ENCODE results near the gene MAPT. TPM values are rescaled to one million over a fixed set of nuclear protein-coding genes. Genes with fewer than 3 reads are reported as not detected.

Gene MAPT
- total RNA-seq, 1 experiment from 2014 or later, result 3.6 TPM

- no peaks in the 10 kb centered on the region for H3K9me2 ChIP-seq (replicated peaks; ENCODE audit: low read length)
- no peak overlapping the region for H2AFZ ChIP-seq (ENCODE audit: low read length)
- TF ChIP-seq EZH2phosphoT487 (IDR thresholded peaks at IDR 0.05; ENCODE audit: borderline replicate concordance, low read length) (no peak), CTCF (conservative IDR thresholded peaks at IDR 0.05; ENCODE audit: low read depth, low read length) (no peak), EZH2 (IDR thresholded peaks at IDR 0.05; ENCODE audit: low read length, unreplicated experiment) (no peak)
- no peaks in the 10 kb centered on the region for H3K9me3 ChIP-seq (ENCODE audit: low read length)
- no peak overlapping the region for H3K4me2 ChIP-seq (ENCODE audit: low read length)
- POLR2A ChIA-PET (ENCODE audit: unreplicated experiment), result no interaction called here
- H3K4me3 ChIP-seq (ENCODE audit: low read length), result no peak overlapping the region
- H3K27me3 ChIP-seq (ENCODE audit: low read length), result no peaks in the 10 kb centered on the region
- no peaks in the 10 kb centered on the region for H3F3A ChIP-seq (ENCODE audit: low read length, unreplicated experiment)
- ATAC-seq (no peak), DNase-seq (no peak)
- H3K36me3 ChIP-seq (ENCODE audit: low read depth, low read length), result no peaks in the 10 kb centered on the region
- no peaks in the 10 kb centered on the region for H3K4me1 ChIP-seq (ENCODE audit: insufficient read depth, low read length)
- CTCF ChIA-PET, result no interaction called here
- intact Hi-C loops (cut with micrococcal nuclease), result no loop called here
- H4K20me1 ChIP-seq (ENCODE audit: low read length), result no peaks in the 10 kb centered on the region
- no TSS peak for BruUV-seq (replicated peaks)
- H3K27ac ChIP-seq (ENCODE audit: low read length), result no peak overlapping the region
- H3K79me2 ChIP-seq (ENCODE audit: low read length), result no peaks in the 10 kb centered on the region
- H3K9ac ChIP-seq (ENCODE audit: low read length), result no peak overlapping the region
These were observed 88.6 kb downstream of the MAPT start for GRCh38 chr17:45982791-45983613.

- H3K4me2 ChIP-seq (ENCODE audit: low read length), result no peak overlapping the region
- no peak overlapping the region for H3K9ac ChIP-seq (ENCODE audit: low read length)
- H3K36me3 ChIP-seq (ENCODE audit: low read depth, low read length), result no peaks in the 10 kb centered on the region
- no peaks in the 10 kb centered on the region for H3K4me1 ChIP-seq (ENCODE audit: insufficient read depth, low read length)
- H3K79me2 ChIP-seq (ENCODE audit: low read length), result no peaks in the 10 kb centered on the region
- BruUV-seq (replicated peaks), result no TSS peak
- intact Hi-C loops (cut with micrococcal nuclease), result no loop called here
- DNase-seq, result no peak
- TF ChIP-seq EZH2phosphoT487 (IDR thresholded peaks at IDR 0.05; ENCODE audit: borderline replicate concordance, low read length) (no peak), CTCF (conservative IDR thresholded peaks at IDR 0.05; ENCODE audit: low read depth, low read length) (no peak), EZH2 (IDR thresholded peaks at IDR 0.05; ENCODE audit: low read length, unreplicated experiment) (no peak)
- H4K20me1 ChIP-seq (ENCODE audit: low read length), result no peaks in the 10 kb centered on the region
- H3K27me3 ChIP-seq (ENCODE audit: low read length), result no peaks in the 10 kb centered on the region
- H2AFZ ChIP-seq (ENCODE audit: low read length), result no peak overlapping the region
- CTCF ChIA-PET, result no interaction called here
- H3K4me3 ChIP-seq (ENCODE audit: low read length), result no peak overlapping the region
- POLR2A ChIA-PET (ENCODE audit: unreplicated experiment), result no interaction called here
- no peak overlapping the region for H3K27ac ChIP-seq (ENCODE audit: low read length)
- no peaks in the 10 kb centered on the region for H3K9me2 ChIP-seq (replicated peaks; ENCODE audit: low read length)
- no peak for ATAC-seq
- no peaks in the 10 kb centered on the region for H3F3A ChIP-seq (ENCODE audit: low read length, unreplicated experiment)
- H3K9me3 ChIP-seq (ENCODE audit: low read length), result no peaks in the 10 kb centered on the region
These were observed 89.4 kb downstream of the MAPT start for GRCh38 chr17:45983614-45984310.

- BruUV-seq (replicated peaks), result no TSS peak
- no peak for ATAC-seq
- intact Hi-C loops (cut with micrococcal nuclease), result no loop called here
- Histone ChIP-seq H4K20me1 (ENCODE audit: low read length) (no peaks in the 10 kb centered on the region), H3K4me2 (ENCODE audit: low read length) (no peak overlapping the region), H3K4me3 (ENCODE audit: low read length) (no peak overlapping the region), H3F3A (ENCODE audit: low read length, unreplicated experiment) (no peaks in the 10 kb centered on the region), H3K79me2 (ENCODE audit: low read length) (no peaks in the 10 kb centered on the region), H3K4me1 (ENCODE audit: insufficient read depth, low read length) (no peaks in the 10 kb centered on the region), H3K9me2 (replicated peaks; ENCODE audit: low read length) (no peaks in the 10 kb centered on the region), H3K9me3 (ENCODE audit: low read length) (no peaks in the 10 kb centered on the region), H2AFZ (ENCODE audit: low read length) (no peak overlapping the region), H3K27me3 (ENCODE audit: low read length) (no peaks in the 10 kb centered on the region), H3K9ac (ENCODE audit: low read length) (no peak overlapping the region), H3K36me3 (ENCODE audit: low read depth, low read length) (no peaks in the 10 kb centered on the region), H3K27ac (ENCODE audit: low read length) (no peak overlapping the region)
- ChIA-PET CTCF (no interaction called here), POLR2A (ENCODE audit: unreplicated experiment) (no interaction called here)
- no peak for DNase-seq
- no peak for TF ChIP-seq EZH2 (IDR thresholded peaks at IDR 0.05; ENCODE audit: low read length, unreplicated experiment)
- no peak for TF ChIP-seq EZH2phosphoT487 (IDR thresholded peaks at IDR 0.05; ENCODE audit: borderline replicate concordance, low read length)
- TF ChIP-seq CTCF (conservative IDR thresholded peaks at IDR 0.05; ENCODE audit: low read depth, low read length), result no peak
These were observed 90.0 kb downstream of the MAPT start for GRCh38 chr17:45984368-45984767.

Data from PC-3 (cell line).